Right lobe of liver (tissue), 6 donors: ENCODE results near the gene KIF26A. TPM values are rescaled to one million over a fixed set of nuclear protein-coding genes. Genes with fewer than 3 reads are reported as not detected.

Source experiments
- ATAC-seq, 4 donors: fragments of 200-7000 bp; cut with Tn5 transposase; one replicate each; pipeline ENCODE4 v1.9.1; 2020; ENCODE audit warnings: mild to moderate bottlenecking in 4 of 4, moderate library complexity in 4 of 4
- DNase-seq, 3 donors: peaks; one replicate each; pipeline ENCODE4 v3.0.0-alpha.2; 2020
- H3K27ac ChIP-seq, 3 donors: fragments of 200-600 bp; one replicate each; pipeline ENCODE4 v1.8.0; 2022
- H3K27me3 ChIP-seq, 2 donors: fragments of 200-600 bp; one replicate each; pipeline ENCODE4 v1.8.0; 2022
- H3K36me3 ChIP-seq, 4 donors: fragments of 200-600 bp; sonication (generic) in 1 of 4; one replicate each; pipeline versions ENCODE4 v1.5.1 to v1.8.0; 2017 to 2022; ENCODE audit warnings: control low read depth in 1 of 4
- H3K4me1 ChIP-seq, 4 donors: fragments of 200-600 bp; sonication (generic) in 1 of 4; one replicate each; pipeline versions ENCODE4 v1.5.1 to v1.8.0; 2017 to 2022; ENCODE audit warnings: control low read depth in 1 of 4
- H3K4me3 ChIP-seq, 3 donors: fragments of 200-600 bp; one replicate each; pipeline ENCODE4 v1.8.0; 2022
- H3K9me3 ChIP-seq, 4 donors: fragments of 200-600 bp; sonication (generic) in 1 of 4; one replicate each; pipeline versions ENCODE4 v1.5.1 to v1.8.0; 2017 to 2022; ENCODE audit warnings: control low read depth in 1 of 4
- CTCF ChIP-seq, 4 donors: fragments of 200-600 bp in 3 of 4; fragments of 450-650 bp in 1 of 4; IDR thresholded peaks; one replicate each; pipeline versions ENCODE4 v1.5.1 to v1.8.0; 2016 to 2022; ENCODE audit warnings: antibody characterized with exemption in 4 of 4, mild to moderate bottlenecking in 2 of 4
- POLR2A ChIP-seq: fragments of 450-650 bp; IDR thresholded peaks from one replicate; pipeline ENCODE4 v1.6.1; 2017; ENCODE audit warnings: antibody characterized with exemption, mild to moderate bottlenecking
- WGBS: methylation state at CpG from one replicate; pipeline ENCODE4 v1.1.6; 2018; ENCODE audit warnings: low coverage, low lambda C conversion rate; ENCODE audit not compliant: insufficient coverage; ENCODE audit errors: missing lambda C conversion rate; 5-methylcytosine and 5-hydroxymethylcytosine counted together
- intact Hi-C, 2 donors: fragments of 100-400 bp; cut with DNase I; formaldehyde crosslinking; loops; one replicate each; pipeline versions ENCODE4 v1.11.2 to v1.14.1; 2022
- total RNA-seq, 6 experiments: library from RNA; depleted of rRNA in 2 of 6; stranded (reverse); fragments of >200 nt in 2 of 6; fragmentation: NEBNext Ultra II Directional in 3 of 6; extraction: Animal tissue kit (Norgen Biotek cat#: 25700) in 3 of 6; gene quantifications; one replicate each; pipeline versions ENCODE4 v1.1.0 to v1.2.4, GENCODE V29; 2016 to 2023
- donor health status: DM: no; HTN: yes; CAD: no.
- donor health status: DM: no; HTN: no; CAD: no.
- donor health status: DM: no; HTN: no; CAD: no.
- donor health status: DM: no; HTN: yes; CAD: no.
- donor health status: DM: no; HTN: yes; CAD: no.

The KIF26A gene
- total RNA-seq, 6 experiments from 2014 or later = 0.79 to 1.5 (median 1.1) TPM

- WGBS = 24% methylated on average over 6 of the region's 35 CpGs
- no peak overlapping the region for H3K4me3 ChIP-seq
- H3K27me3 ChIP-seq = no peaks in the 10 kb centered on the region
- ATAC-seq = peak; percentile 23 to 49 (median 38)
- H3K4me1 ChIP-seq = peaks cover 0 to 20% (median 10%) of the 10 kb centered on the region in 4 donors
- DNase-seq = peak; percentile 52 to 73 (median 65)
- no peak for TF ChIP-seq POLR2A
- peak; percentile 75 to 95 (median 90) for TF ChIP-seq CTCF (IDR thresholded peaks at IDR 0.05)
- no peaks in the 10 kb centered on the region for H3K9me3 ChIP-seq
- H3K36me3 ChIP-seq = peaks cover 0 to 8% (median 0%) of the 10 kb centered on the region in 4 donors
- no peak overlapping the region for H3K27ac ChIP-seq
- intact Hi-C loops = no loop called here
Observed at GRCh38 chr14:104094709-104095425, 43.5 kb upstream of the KIF26A start.

GRCh38 chr14:104095426-104096310, 42.7 kb upstream of the KIF26A start:
- Histone ChIP-seq H3K36me3 (peaks cover 0 to 8% (median 0%) of the 10 kb centered on the region in 4 donors), H3K9me3 (no peaks in the 10 kb centered on the region), H3K4me1 (peaks cover 0 to 12% (median 6%) of the 10 kb centered on the region in 4 donors), H3K27me3 (no peaks in the 10 kb centered on the region), H3K27ac (no peak overlapping the region), H3K4me3 (no peak overlapping the region)
- no peak for DNase-seq
- no peak for ATAC-seq
- WGBS = 80% methylated on average over 1 of the region's 31 CpGs
- no peak for TF ChIP-seq CTCF (IDR thresholded peaks at IDR 0.05)
- no peak for TF ChIP-seq POLR2A
- intact Hi-C loops = no loop called here

- Histone ChIP-seq H3K4me1 (peaks cover 0 to 6% (median 3%) of the 10 kb centered on the region in 4 donors), H3K27ac (no peak overlapping the region), H3K27me3 (no peaks in the 10 kb centered on the region), H3K9me3 (no peaks in the 10 kb centered on the region), H3K4me3 (no peak overlapping the region), H3K36me3 (peaks cover 0 to 8% (median 0%) of the 10 kb centered on the region in 4 donors)
- ATAC-seq = no peak
- WGBS = 60% methylated on average over 1 of the region's 14 CpGs
- intact Hi-C loops = no loop called here
- TF ChIP-seq POLR2A = no peak
- no peak for TF ChIP-seq CTCF (IDR thresholded peaks at IDR 0.05)
- no peak for DNase-seq
Observed at GRCh38 chr14:104096318-104096717, 42.1 kb upstream of the KIF26A start.

GRCh38 chr14:104096751-104097700, 41.4 kb upstream of the KIF26A start:
- Histone ChIP-seq H3K4me3 (no peak overlapping the region), H3K27ac (no peak overlapping the region), H3K4me1 (no peaks in the 10 kb centered on the region), H3K36me3 (peaks cover 0 to 8% (median 0%) of the 10 kb centered on the region in 4 donors), H3K27me3 (no peaks in the 10 kb centered on the region), H3K9me3 (no peaks in the 10 kb centered on the region)
- DNase-seq (peak in 1 of 3 donors; percentile 20), ATAC-seq (no peak)
- intact Hi-C loops = no loop called here
- WGBS = 75% methylated on average over 12 of the region's 25 CpGs
- TF ChIP-seq POLR2A (no peak), CTCF (IDR thresholded peaks at IDR 0.05) (no peak)
